OCI-LY3 (cell line): ENCODE data around the gene CFAP157.

Experiments used
- H2AFZ ChIP-seq: fragments of 200-600, 300-600 bp; shearing (Covaris generic); 2 replicates; pipeline ENCODE4 v1.6.0; 2014; ENCODE audit warnings: antibody characterized with exemption, low read depth, low read length
- H3K27ac ChIP-seq: fragments of 200-600, 300-600 bp; sonication (generic); 2 replicates; pipeline ENCODE4 v1.5.1; 2014; ENCODE audit warnings: mild to moderate bottlenecking, low read length, moderate library complexity, mixed read lengths
- H3K27me3 ChIP-seq: fragments of 200-600, 300-600 bp; sonication (generic); 2 replicates; pipeline ENCODE4 v1.6.1; 2014; ENCODE audit warnings: low read depth, low read length, mixed read lengths
- H3K36me3 ChIP-seq: fragments of 200-600, 300-600 bp; sonication (generic); replicated peaks from 2 replicates; pipeline ENCODE3; 2014; ENCODE audit warnings: low read depth, low read length, mixed read lengths
- H3K4me1 ChIP-seq: fragments of 300-600, 200-600 bp; sonication (generic); 2 replicates; pipeline ENCODE4 v1.6.1; 2014; ENCODE audit warnings: low read length, mixed read lengths
- H3K4me2 ChIP-seq: fragments of 200-600, 300-600 bp; sonication (generic); 2 replicates; pipeline ENCODE4 v1.6.1; 2014; ENCODE audit warnings: low read length, mixed read lengths
- H3K4me3 ChIP-seq: fragments of 300-600, 200-600 bp; sonication (generic); 2 replicates; pipeline ENCODE4 v1.5.1; 2014; ENCODE audit warnings: antibody characterized with exemption, mild to moderate bottlenecking, low read length, moderate library complexity
- H3K79me2 ChIP-seq: fragments of 300-600, 200-600 bp; shearing (Covaris generic); 2 replicates; pipeline ENCODE4 v1.6.1; 2014; ENCODE audit warnings: mild to moderate bottlenecking, low read length, mixed read lengths
- H3K9ac ChIP-seq: fragments of 300-600, 200-600 bp; shearing (Covaris generic); 2 replicates; pipeline ENCODE4 v1.6.0; 2014; ENCODE audit warnings: mild to moderate bottlenecking, low read length, moderate library complexity
- H3K9me3 ChIP-seq: fragments of 200-600, 300-600 bp; shearing (Covaris generic); 2 replicates; pipeline ENCODE4 v1.6.1; 2014; ENCODE audit warnings: low read length, mixed read lengths; ENCODE audit not compliant: insufficient read depth
- H4K20me1 ChIP-seq: fragments of 200-600, 300-600 bp; sonication (generic); 2 replicates; pipeline ENCODE4 v1.6.1; 2016; ENCODE audit warnings: low read length, mixed read lengths; ENCODE audit not compliant: insufficient read depth
- CTCF ChIP-seq: fragments of 200-600, 300-600 bp; sonication (generic); IDR thresholded peaks from 2 replicates; pipeline ENCODE4 v1.5.1; 2014; ENCODE audit warnings: antibody characterized with exemption, low read length, low read depth
- EZH2phosphoT487 ChIP-seq: fragments of 200-600 bp; shearing (Covaris generic); IDR thresholded peaks from 2 replicates; pipeline ENCODE4 v1.6.1; 2018; ENCODE audit warnings: antibody characterized with exemption, mixed run types, low read depth

CFAP157 gene

GRCh38 chr9:127680846-127681245 lies 25.9 kb upstream of the CFAP157 start:
- no peak overlapping the region for H3K4me2 ChIP-seq
- H3K27ac ChIP-seq, result no peak overlapping the region
- no peaks in the 10 kb centered on the region for H4K20me1 ChIP-seq
- H2AFZ ChIP-seq, result no peak overlapping the region
- H3K9me3 ChIP-seq, result no peaks in the 10 kb centered on the region
- H3K4me1 ChIP-seq, result no peaks in the 10 kb centered on the region
- no peaks in the 10 kb centered on the region for H3K27me3 ChIP-seq
- H3K9ac ChIP-seq, result no peak overlapping the region
- H3K4me3 ChIP-seq, result no peak overlapping the region
- TF ChIP-seq EZH2phosphoT487, result no peak
- TF ChIP-seq CTCF, result no peak
- H3K79me2 ChIP-seq, result no peaks in the 10 kb centered on the region
- H3K36me3 ChIP-seq, result no peaks in the 10 kb centered on the region

GRCh38 chr9:127682351-127683136 lies 24.2 kb upstream of the CFAP157 start:
- no peak overlapping the region for H3K27ac ChIP-seq
- H3K9ac ChIP-seq, result no peak overlapping the region
- H3K36me3 ChIP-seq, result no peaks in the 10 kb centered on the region
- H4K20me1 ChIP-seq, result no peaks in the 10 kb centered on the region
- H3K79me2 ChIP-seq, result no peaks in the 10 kb centered on the region
- no peak for TF ChIP-seq CTCF
- no peak for TF ChIP-seq EZH2phosphoT487
- H3K9me3 ChIP-seq, result no peaks in the 10 kb centered on the region
- no peak overlapping the region for H2AFZ ChIP-seq
- no peak overlapping the region for H3K4me3 ChIP-seq
- H3K27me3 ChIP-seq, result no peaks in the 10 kb centered on the region
- no peaks in the 10 kb centered on the region for H3K4me1 ChIP-seq
- H3K4me2 ChIP-seq, result no peak overlapping the region

DNA sequence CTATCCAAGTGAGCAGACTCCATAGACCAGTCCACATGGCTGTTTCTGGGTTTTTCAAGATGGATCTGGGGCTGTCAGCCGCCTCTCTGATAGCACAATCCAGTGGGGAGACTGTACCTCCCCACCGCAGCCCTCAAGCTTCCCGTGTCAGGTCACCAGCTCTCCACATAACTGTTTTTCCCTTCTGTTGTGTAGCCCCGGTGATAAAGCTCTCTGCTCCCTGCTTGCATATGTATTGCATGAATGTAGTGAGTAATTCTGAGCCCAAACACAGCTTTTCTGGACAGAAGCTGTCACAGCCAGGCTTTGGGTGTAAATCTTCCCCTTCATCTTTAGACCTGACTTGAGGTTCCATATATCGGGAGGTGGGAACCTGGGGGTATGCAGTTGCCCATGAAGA lies 23.1 kb upstream of the CFAP157 start:
- Histone ChIP-seq H3K4me3 (no peak overlapping the region), H2AFZ (no peak overlapping the region), H3K4me2 (no peak overlapping the region), H3K9ac (no peak overlapping the region), H3K4me1 (no peaks in the 10 kb centered on the region), H3K36me3 (no peaks in the 10 kb centered on the region), H3K79me2 (no peaks in the 10 kb centered on the region), H3K27ac (no peak overlapping the region), H3K27me3 (no peaks in the 10 kb centered on the region), H4K20me1 (no peaks in the 10 kb centered on the region), H3K9me3 (no peaks in the 10 kb centered on the region)
- no peak for TF ChIP-seq EZH2phosphoT487
- TF ChIP-seq CTCF, result no peak

DNA sequence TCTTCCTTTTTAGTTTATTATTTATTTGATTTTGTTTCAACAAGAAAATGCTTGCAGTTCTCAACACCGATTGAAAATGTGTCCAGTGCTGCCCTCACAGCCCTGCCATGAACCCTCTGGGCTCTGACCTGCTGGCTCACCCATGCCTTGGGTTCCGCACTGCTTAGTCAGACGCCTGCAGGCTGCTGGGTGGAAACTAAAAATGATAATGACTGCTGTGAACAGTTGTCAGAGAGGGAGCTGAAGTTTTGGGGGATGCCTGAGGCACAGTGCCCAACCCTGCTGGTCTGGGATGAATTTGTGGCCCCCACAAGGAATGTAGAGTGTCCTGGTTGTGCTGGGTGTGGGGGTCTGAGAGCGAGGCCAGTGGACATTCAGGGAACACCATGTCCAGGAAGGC lies 22.2 kb upstream of the CFAP157 start:
- Histone ChIP-seq H3K4me2 (no peak overlapping the region), H3K27ac (no peak overlapping the region)

More for the DNA sequence above, 22.2 kb upstream of the CFAP157 start:
- TF ChIP-seq EZH2phosphoT487, result no peak
- no peak for TF ChIP-seq CTCF
- H3K27me3 ChIP-seq, result no peaks in the 10 kb centered on the region
- H3K36me3 ChIP-seq, result no peaks in the 10 kb centered on the region
- no peaks in the 10 kb centered on the region for H3K4me1 ChIP-seq
- no peaks in the 10 kb centered on the region for H3K9me3 ChIP-seq
- no peak overlapping the region for H3K9ac ChIP-seq
- H3K4me3 ChIP-seq, result no peak overlapping the region
- no peak overlapping the region for H2AFZ ChIP-seq
- H3K79me2 ChIP-seq, result no peaks in the 10 kb centered on the region
- no peaks in the 10 kb centered on the region for H4K20me1 ChIP-seq
